ENCODE measurements around the gene OR52E8. TPM values are rescaled to one million over a fixed set of nuclear protein-coding genes. Genes with fewer than 3 reads are reported as not detected.

The OR52E8 gene
- total RNA-seq, 1 experiment from 2014 or later: not detected

GRCh38 chr11:5841797-5842196 lies 15.7 kb downstream of the OR52E8 start, which contains the start of gene OR52E6 (continued):
- no peak for TF ChIP-seq HMGXB4 (CRISPR knock-in tag; IDR thresholded peaks at IDR 0.05)
- TF ChIP-seq ZNF263 (CRISPR knock-in tag; IDR thresholded peaks at IDR 0.05; ENCODE audit: low read depth): no peak
- TF ChIP-seq ZNF121 (CRISPR knock-in tag; IDR thresholded peaks at IDR 0.05): no peak
- no peak for TF ChIP-seq SP1 (CRISPR knock-in tag; conservative IDR thresholded peaks at IDR 0.05)
- TF ChIP-seq JUN (CRISPR knock-in tag; IDR thresholded peaks at IDR 0.05): no peak

GRCh38 chr11:5837695-5838094 lies 19.8 kb downstream of the OR52E8 start:
- H3K27me3 Mint-ChIP-seq (ENCODE audit: low read depth): no peaks in the 10 kb centered on the region

More at GRCh38 chr11:5837695-5838094, 19.8 kb downstream of the OR52E8 start:
- POLR2A ChIA-PET: no interaction called here
- CTCF ChIA-PET: no interaction called here
- Mint-ChIP-seq H3K9me3 (peaks cover 12% of the 10 kb centered on the region), H3K4me3 (no peak overlapping the region), H3K36me3 (no peaks in the 10 kb centered on the region), H3K4me1 (no peaks in the 10 kb centered on the region), H3K27ac (no peak overlapping the region)
- no peak for TF ChIP-seq NFATC4 (CRISPR knock-in tag; IDR thresholded peaks at IDR 0.05)
- no peak for TF ChIP-seq ETV6 (CRISPR knock-in tag; IDR thresholded peaks at IDR 0.05)
- no peak for TF ChIP-seq ATF1 (CRISPR knock-in tag; IDR thresholded peaks at IDR 0.05)
- no peak for TF ChIP-seq GABPB1 (CRISPR knock-in tag; IDR thresholded peaks at IDR 0.05)
- TF ChIP-seq NR1H2 (CRISPR knock-in tag; IDR thresholded peaks at IDR 0.05): no peak
- TF ChIP-seq ZNF512 (CRISPR knock-in tag; IDR thresholded peaks at IDR 0.05; ENCODE audit: borderline replicate concordance): no peak
- TF ChIP-seq CTCF (IDR thresholded peaks at IDR 0.05): no peak
- no peak for TF ChIP-seq JAZF1 (CRISPR knock-in tag; IDR thresholded peaks at IDR 0.05)
- TF ChIP-seq AFF4 (CRISPR knock-in tag; IDR thresholded peaks at IDR 0.05; ENCODE audit: borderline replicate concordance): no peak
- TF ChIP-seq PRRX2 (CRISPR knock-in tag; IDR thresholded peaks at IDR 0.05): no peak
- no peak for TF ChIP-seq ZSCAN18 (CRISPR knock-in tag; IDR thresholded peaks at IDR 0.05)
- TF ChIP-seq SP1 (CRISPR knock-in tag; conservative IDR thresholded peaks at IDR 0.05): no peak
- TF ChIP-seq ZMAT4 (CRISPR knock-in tag; IDR thresholded peaks at IDR 0.05): no peak
- no peak for TF ChIP-seq RORB (CRISPR knock-in tag; IDR thresholded peaks at IDR 0.05)
- TF ChIP-seq IRF2 (CRISPR knock-in tag; IDR thresholded peaks at IDR 0.05; ENCODE audit: borderline replicate concordance, low read depth): no peak
- TF ChIP-seq ZBTB43 (CRISPR knock-in tag; IDR thresholded peaks at IDR 0.05): no peak
- no peak for TF ChIP-seq ZNF416 (CRISPR knock-in tag; IDR thresholded peaks at IDR 0.05)
- DNase-seq (ENCODE audit: low spot score) (no peak), ATAC-seq (no peak)

Data from WTC11 (cell line).